Ovary (tissue), 9 donors: ENCODE data around the gene TPGS1. TPM values are rescaled to one million over a fixed set of nuclear protein-coding genes. Genes with fewer than 3 reads are reported as not detected.

Source experiments
- DNase-seq, 5 donors: peaks; one replicate each; pipeline ENCODE4 v3.0.0-alpha.2; 2019 to 2020
- H3K27ac ChIP-seq, 2 donors: fragments of 200-600 bp; one replicate each; pipeline versions ENCODE4 v1.5.1 to v1.8.0; 2019 to 2022
- H3K27me3 ChIP-seq: fragments of 200-600 bp; one replicate; pipeline ENCODE4 v1.8.0; 2022
- H3K36me3 ChIP-seq: fragments of 200-600 bp; sonication (generic); one replicate; pipeline ENCODE4 v1.5.1; 2019
- H3K4me1 ChIP-seq: one replicate; pipeline ENCODE4 v1.8.1; 2013; ENCODE audit warnings: mild to moderate bottlenecking, moderate library complexity; ENCODE audit not compliant: insufficient read depth
- H3K4me3 ChIP-seq: fragments of 200-600 bp; sonication (generic); one replicate; pipeline ENCODE4 v1.5.1; 2017
- H3K9me3 ChIP-seq, 2 donors: fragments of 200-600 bp in 1 of 2; sonication (generic) in 1 of 2; one replicate each; pipeline versions ENCODE4 v1.5.1 to v1.8.1; 2013 to 2019; ENCODE audit warnings: mild to moderate bottlenecking in 1 of 2, moderate library complexity in 1 of 2
- CTCF ChIP-seq, 3 donors: fragments of 450-650 bp in 2 of 3; fragments of 200-600 bp in 1 of 3; IDR thresholded peaks; one replicate each; pipeline versions ENCODE4 v1.5.1 to v1.8.0; 2016 to 2022; ENCODE audit warnings: antibody characterized with exemption in 3 of 3, mild to moderate bottlenecking in 1 of 3
- EP300 ChIP-seq: sonication (generic); formaldehyde crosslinking; IDR thresholded peaks from one replicate; pipeline ENCODE4 v1.6.1; 2017; ENCODE audit warnings: antibody characterized with exemption
- POLR2A ChIP-seq: fragments of 450-650 bp; IDR thresholded peaks from one replicate; pipeline ENCODE4 v1.6.1; 2017; ENCODE audit warnings: antibody characterized with exemption, mild to moderate bottlenecking, moderate library complexity
- WGBS, 3 donors: extraction: QIAGEN DNeasy Blood & Tissue Kit in 1 of 3; methylation state at CpG; one replicate each; pipeline versions ENCODE4 v1.1.5 to v1.1.7; 2013 to 2017; 5-methylcytosine and 5-hydroxymethylcytosine counted together
- intact Hi-C, 4 donors: fragments of 100-400 bp; cut with DNase I; formaldehyde crosslinking; loops; one replicate each; pipeline versions ENCODE4 v1.11.0 to v1.15.1; 2022 to 2023
- polyA plus RNA-seq, 2 donors: library from polyadenylated mRNA; stranded (reverse); fragments of 200-250 nt in 1 of 2; fragments of 350-450 nt in 1 of 2; fragmentation: Illumina TruSeq in 1 of 2; extraction: RNeasy Lipid Tissue Mini Kit (QIAGEN cat#74804) in 1 of 2; gene quantifications; one replicate each; pipeline ENCODE4 v1.2.3, GENCODE V29; 2013 to 2014
- total RNA-seq, 7 donors: library from RNA; depleted of rRNA in 2 of 7; stranded (reverse); fragments of >200 nt in 2 of 7; fragmentation: NEBNext Ultra II Directional in 3 of 7; extraction: Animal tissue kit (Norgen Biotek cat#: 25700) in 3 of 7; gene quantifications; one replicate each; pipeline versions ENCODE4 v1.1.0 to v1.2.4, GENCODE V29; 2016 to 2023
- donor health status: DM: no; HTN: no; CAD: no; lungs with moderate emphysema.
- donor health status: DM: no; HTN: no; CAD: no.
- donor health status: Bipolar disorder and iron deficiency.
- donor health status: DM: yes; HTN: yes; CAD: no.
- donor health status: DM: no; HTN: no; CAD: no.
- donor health status: DM: yes; HTN: yes; CAD: no.

Gene TPGS1
- total and polyA plus RNA-seq, 9 donors, result 0.12 to 93.3 (median 24.7) TPM

GRCh38 chr19:518598-519231 is 11.4 kb downstream of the TPGS1 start:
- DNase-seq, result peak in 1 of 5 donors; percentile 66
- intact Hi-C loops, result no loop called here
- no peak overlapping the region for H3K27ac ChIP-seq
- H3K4me3 ChIP-seq, result no peak overlapping the region
- TF ChIP-seq EP300 (no peak), POLR2A (no peak), CTCF (IDR thresholded peaks at IDR 0.05) (no peak)
- no peaks in the 10 kb centered on the region for H3K4me1 ChIP-seq
- no peaks in the 10 kb centered on the region for H3K9me3 ChIP-seq
- no peaks in the 10 kb centered on the region for H3K36me3 ChIP-seq
- WGBS, 3 donors, result 38 to 54% (median 53%) methylated on average over 40 to 58 of the region's 58 CpGs
- no peaks in the 10 kb centered on the region for H3K27me3 ChIP-seq

- TF ChIP-seq POLR2A, result no peak
- no peak for TF ChIP-seq CTCF (IDR thresholded peaks at IDR 0.05)
- TF ChIP-seq EP300, result no peak
- 85 to 91% (median 90%) methylated on average over 26 to 45 of the region's 45 CpGs for WGBS, 3 donors
- Histone ChIP-seq H3K27ac (no peak overlapping the region), H3K4me3 (no peak overlapping the region), H3K27me3 (no peaks in the 10 kb centered on the region), H3K9me3 (no peaks in the 10 kb centered on the region), H3K4me1 (no peaks in the 10 kb centered on the region), H3K36me3 (no peaks in the 10 kb centered on the region)
- DNase-seq, result no peak
- intact Hi-C loops, result no loop called here
These were observed 12.2 kb downstream of the TPGS1 start for GRCh38 chr19:519449-519865.

- Histone ChIP-seq H3K9me3 (no peaks in the 10 kb centered on the region), H3K4me1 (no peaks in the 10 kb centered on the region), H3K27me3 (no peaks in the 10 kb centered on the region), H3K27ac (no peak overlapping the region), H3K4me3 (no peak overlapping the region), H3K36me3 (no peaks in the 10 kb centered on the region)
- no peak for DNase-seq
- no peak for TF ChIP-seq EP300
- no peak for TF ChIP-seq POLR2A
- TF ChIP-seq CTCF (IDR thresholded peaks at IDR 0.05), result no peak
- WGBS, 3 donors, result 95 to 98% (median 95%) methylated on average over 12 of the region's 12 CpGs
- intact Hi-C loops, result no loop called here
These were observed 15.4 kb downstream of the TPGS1 start for GRCh38 chr19:522726-523125.

- TF ChIP-seq EP300 (no peak), POLR2A (no peak), CTCF (IDR thresholded peaks at IDR 0.05) (no peak)
- 49 to 69% (median 57%) methylated on average over 29 of the region's 29 CpGs for WGBS, 3 donors
- intact Hi-C loops, result no loop called here
- DNase-seq, result no peak
- no peaks in the 10 kb centered on the region for H3K4me1 ChIP-seq
- H3K4me3 ChIP-seq, result no peak overlapping the region
- no peaks in the 10 kb centered on the region for H3K36me3 ChIP-seq
- no peaks in the 10 kb centered on the region for H3K9me3 ChIP-seq
- no peaks in the 10 kb centered on the region for H3K27me3 ChIP-seq
- H3K27ac ChIP-seq, result no peak overlapping the region
These were observed 16.9 kb downstream of the TPGS1 start for GRCh38 chr19:524062-524674.
